ENCODE measurements around the gene DGAT2L6.
"Not testable (repeated sequence)": the region's sequence is repeated elsewhere in the genome, so short reads cannot be mapped to it uniquely, and the experiment has no call there.

DGAT2L6 gene

GRCh38 chrX:70231666-70232065 is 54.4 kb downstream of the DGAT2L6 start:
- peaks cover 7% of the 10 kb centered on the region for H3K27me3 Mint-ChIP-seq (ENCODE audit: low read depth, poor library complexity)
- DNase-seq, result no peak
- no peaks in the 10 kb centered on the region for H3K4me1 Mint-ChIP-seq
- no peaks in the 10 kb centered on the region for H3K36me3 Mint-ChIP-seq (ENCODE audit: low read depth)
- H3K27ac Mint-ChIP-seq, result no peak overlapping the region
- H3K4me3 Mint-ChIP-seq, result no peak overlapping the region
- H3K9me3 Mint-ChIP-seq, result peaks cover 39% of the 10 kb centered on the region
- TF ChIP-seq CTCF (IDR thresholded peaks at IDR 0.05), result no peak

GRCh38 chrX:70234355-70234754 is 57.1 kb downstream of the DGAT2L6 start, which contains the start of gene AWAT1:
TSS of gene AWAT1 (plus strand) at chrX:70234655. CDS start at chrX:70234696, 41 bp downstream.
- Mint-ChIP-seq H3K27me3 (ENCODE audit: low read depth, poor library complexity) (peaks cover 4% of the 10 kb centered on the region), H3K4me1 (no peaks in the 10 kb centered on the region), H3K4me3 (no peak within 1 kb of the TSS), H3K9me3 (peaks cover 37% of the 10 kb centered on the region), H3K36me3 (ENCODE audit: low read depth) (no peaks in the 10 kb centered on the region), H3K27ac (no peak within 1 kb of the TSS)
- no peak for TF ChIP-seq CTCF (IDR thresholded peaks at IDR 0.05)
- no peak for DNase-seq

GRCh38 chrX:70240751-70241150 is 63.5 kb downstream of the DGAT2L6 start:
- no peak overlapping the region for H3K4me3 Mint-ChIP-seq
- no peak for TF ChIP-seq CTCF (IDR thresholded peaks at IDR 0.05)
- no peaks in the 10 kb centered on the region for H3K27me3 Mint-ChIP-seq (ENCODE audit: low read depth, poor library complexity)
- H3K4me1 Mint-ChIP-seq, result no peaks in the 10 kb centered on the region
- DNase-seq, result no peak
- H3K9me3 Mint-ChIP-seq, result peaks cover 39% of the 10 kb centered on the region
- H3K36me3 Mint-ChIP-seq (ENCODE audit: low read depth), result no peaks in the 10 kb centered on the region
- no peak overlapping the region for H3K27ac Mint-ChIP-seq

GRCh38 chrX:70241501-70241900 is 64.2 kb downstream of the DGAT2L6 start:
- Mint-ChIP-seq H3K27ac (no peak overlapping the region), H3K9me3 (peaks cover 34% of the 10 kb centered on the region), H3K4me1 (no peaks in the 10 kb centered on the region), H3K4me3 (no peak overlapping the region), H3K36me3 (ENCODE audit: low read depth) (no peaks in the 10 kb centered on the region), H3K27me3 (ENCODE audit: low read depth, poor library complexity) (no peaks in the 10 kb centered on the region)
- TF ChIP-seq CTCF (IDR thresholded peaks at IDR 0.05), result no peak
- no peak for DNase-seq

DNA sequence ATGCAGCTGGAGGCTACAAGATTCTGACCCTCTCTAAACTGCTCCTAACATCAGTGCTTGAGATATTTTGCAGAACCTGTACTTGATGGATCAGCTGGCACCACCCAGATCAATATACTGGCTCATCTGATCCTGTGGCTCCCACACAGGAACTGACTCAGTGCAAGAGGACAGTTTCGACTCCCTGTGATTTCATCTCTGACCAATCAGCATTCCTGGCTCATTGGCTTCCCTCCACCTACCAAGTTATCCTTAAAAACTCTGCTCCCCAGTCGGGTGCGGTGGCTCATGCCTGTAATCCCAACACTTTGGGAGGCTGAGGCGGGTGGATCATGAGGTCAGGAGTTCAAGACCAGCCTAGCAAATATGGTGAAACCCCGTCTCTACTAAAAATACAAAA is 66.3 kb downstream of the DGAT2L6 start:
- H3K36me3 Mint-ChIP-seq (ENCODE audit: low read depth); H3K4me3 Mint-ChIP-seq: not testable (repeated sequence)

DNA sequence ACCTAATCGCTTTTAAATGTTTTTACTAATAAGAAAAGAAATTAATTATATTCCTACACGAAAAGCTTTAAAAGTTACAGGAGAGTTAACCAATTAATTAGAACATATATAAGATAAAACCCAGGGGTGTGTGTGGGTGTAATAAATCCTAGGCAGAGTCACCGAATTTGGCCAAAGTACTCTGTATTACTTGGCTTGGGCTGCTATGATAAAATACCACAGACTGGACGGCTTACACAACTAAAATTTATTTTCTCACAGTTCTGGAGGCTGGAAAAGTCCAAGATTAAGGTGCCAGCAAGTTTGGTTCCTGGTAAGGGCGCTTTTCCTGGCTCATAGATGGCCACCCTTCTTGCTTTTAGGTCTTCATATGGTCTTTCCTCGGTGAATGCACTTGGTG is 67.6 kb downstream of the DGAT2L6 start:
- Mint-ChIP-seq H3K4me1 (no peaks in the 10 kb centered on the region), H3K27me3 (ENCODE audit: low read depth, poor library complexity) (no peaks in the 10 kb centered on the region), H3K9me3 (peaks cover 25% of the 10 kb centered on the region), H3K4me3 (no peak overlapping the region), H3K36me3 (ENCODE audit: low read depth) (no peaks in the 10 kb centered on the region), H3K27ac (no peak overlapping the region)
- DNase-seq, result no peak
- no peak for TF ChIP-seq CTCF (IDR thresholded peaks at IDR 0.05)

More for the DNA sequence above, 66.3 kb downstream of the DGAT2L6 start:
- H3K9me3 Mint-ChIP-seq, result peaks cover 33% of the 10 kb centered on the region
- not testable (repeated sequence) for DNase-seq; H3K27me3 Mint-ChIP-seq (ENCODE audit: low read depth, poor library complexity); H3K27ac Mint-ChIP-seq; H3K4me1 Mint-ChIP-seq
